NCI-H2029 treated with DMSO at 0.1 percent for 48 hours (cell line): ENCODE data around the gene SLC26A6.

ENCODE experiments used
- DNase-seq: peaks from one replicate; lab custom pipeline; 2025; lab: John Stamatoyannopoulos, UW

Gene SLC26A6

DNA sequence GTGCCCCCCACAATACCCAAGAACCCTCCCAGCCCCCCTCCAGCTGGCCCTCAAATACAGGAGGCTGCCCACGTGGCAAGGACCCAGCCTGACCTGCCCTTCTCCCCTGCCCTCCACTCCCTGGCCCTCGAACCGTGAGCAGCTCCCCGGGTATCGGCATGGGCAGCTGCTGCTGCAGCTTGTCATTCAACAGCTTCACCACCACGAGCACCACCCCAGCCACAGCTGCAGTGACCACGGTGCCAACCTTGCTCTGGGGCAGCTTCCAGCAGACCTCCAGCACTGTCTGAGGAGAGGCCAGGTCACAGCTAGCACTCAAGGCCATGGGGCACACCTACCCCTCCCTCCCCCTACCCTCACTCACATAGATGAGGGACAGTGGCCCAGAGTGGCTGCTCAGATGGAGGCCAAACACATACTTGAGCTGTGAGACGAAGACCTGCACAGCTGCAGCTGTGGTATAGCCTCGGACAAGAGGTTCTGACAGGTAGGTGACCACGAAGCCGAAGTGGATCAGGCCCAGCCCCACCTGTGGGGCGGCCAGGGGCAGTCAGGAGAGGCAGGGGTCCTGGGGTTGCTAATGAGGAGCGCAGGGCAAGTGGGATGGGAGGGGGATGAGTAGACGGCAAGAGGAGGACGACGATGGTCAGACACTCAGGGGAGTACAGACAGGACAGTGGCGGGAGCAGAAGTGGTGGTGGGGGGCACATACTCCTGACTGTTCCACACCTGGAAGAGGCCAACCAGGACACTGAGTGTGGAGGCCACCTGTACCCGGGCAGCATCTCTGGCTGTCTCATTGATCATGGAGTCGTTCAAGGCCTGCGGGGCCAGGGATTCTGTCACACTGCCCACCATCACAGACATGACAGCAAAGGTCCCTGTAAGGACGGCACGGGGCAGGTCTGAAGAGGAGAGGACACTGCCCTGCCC is 3.5 kb downstream of the SLC26A6 start:
- no peak for DNase-seq

- no peak for DNase-seq
Measured at GRCh38 chr3:48630833-48631232, 4.4 kb downstream of the SLC26A6 start.

DNA sequence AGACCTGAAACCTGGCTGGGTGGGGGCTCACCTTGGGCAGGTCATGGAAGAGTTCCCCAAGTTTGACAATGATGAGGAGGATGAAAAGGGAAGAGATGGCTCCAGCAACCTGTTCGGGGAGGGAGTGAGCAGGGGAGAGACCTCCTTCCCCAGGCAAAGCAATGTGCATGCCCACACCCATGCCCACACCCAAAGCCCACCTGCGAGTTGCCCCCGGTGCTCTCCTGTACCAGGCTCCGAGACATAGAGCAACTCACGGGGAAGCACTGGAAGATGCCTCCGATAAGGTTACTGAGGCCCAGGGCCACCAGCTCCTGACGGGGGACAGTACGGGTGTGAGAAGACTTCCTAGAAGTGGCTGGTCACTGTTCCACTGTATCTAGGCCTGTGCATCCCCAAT is 4.9 kb downstream of the SLC26A6 start:
- no peak for DNase-seq

GRCh38 chr3:48629894-48630293 is 5.4 kb downstream of the SLC26A6 start:
- DNase-seq: no peak

- DNase-seq: no peak
Measured at GRCh38 chr3:48628277-48629017, 6.8 kb downstream of the SLC26A6 start.

DNA sequence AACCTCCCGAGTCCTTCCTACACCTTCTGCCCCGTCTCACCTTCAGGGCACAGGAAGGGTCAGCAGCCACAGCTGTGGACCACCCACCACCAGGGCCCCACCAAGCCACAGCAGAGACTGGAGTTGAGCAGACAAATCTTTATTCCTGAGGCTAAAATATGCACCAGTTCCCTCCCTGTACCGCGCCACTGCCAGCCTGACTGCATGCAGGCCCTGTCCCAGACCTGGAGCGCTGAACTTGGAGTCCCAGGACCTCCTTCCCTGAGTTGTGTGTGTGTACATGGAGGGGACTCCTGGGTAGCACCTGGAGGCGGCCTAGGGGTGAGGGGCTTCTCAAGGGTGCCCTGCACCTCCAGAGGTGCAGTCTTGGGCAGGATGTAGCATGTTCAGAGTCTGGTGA is 9.7 kb downstream of the SLC26A6 start:
- DNase-seq: no peak

GRCh38 chr3:48624767-48625166 is 10.5 kb downstream of the SLC26A6 start:
- DNase-seq: no peak

GRCh38 chr3:48623851-48624547 is 11.3 kb downstream of the SLC26A6 start:
- DNase-seq: peak; percentile 81

- DNase-seq: no peak
Measured at GRCh38 chr3:48621461-48621869, 13.8 kb downstream of the SLC26A6 start, which contains the start of gene TMEM89. Gene TMEM89, minus strand, starts transcription at chr3:48621769. Its CDS starts 13 bp downstream, at chr3:48621756.

GRCh38 chr3:48619541-48620524 is 15.4 kb downstream of the SLC26A6 start:
- no peak for DNase-seq

- no peak for DNase-seq
Measured at GRCh38 chr3:48617559-48617958, 17.7 kb downstream of the SLC26A6 start.

GRCh38 chr3:48614044-48614443 is 21.2 kb downstream of the SLC26A6 start:
- no peak for DNase-seq

DNA sequence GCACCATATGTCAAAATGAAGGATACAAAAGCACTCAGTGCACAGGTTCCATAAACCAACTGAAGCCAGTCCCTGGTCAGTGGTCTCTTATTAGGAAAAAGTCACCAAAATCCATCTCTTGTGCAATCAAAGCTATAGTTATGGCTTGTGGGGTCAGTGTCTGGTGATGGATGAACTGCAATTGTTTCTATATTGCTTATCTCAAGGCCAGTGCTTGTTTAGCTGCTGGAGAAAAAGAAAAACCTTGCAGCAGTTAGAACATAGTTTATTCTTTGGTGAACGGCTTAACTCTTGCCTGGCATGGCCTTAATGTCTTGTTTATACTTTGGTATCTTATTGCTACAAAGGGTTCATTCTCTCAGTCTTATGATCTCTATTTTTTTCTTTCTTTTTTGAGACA is 23.0 kb downstream of the SLC26A6 start:
- DNase-seq: no peak

DNA sequence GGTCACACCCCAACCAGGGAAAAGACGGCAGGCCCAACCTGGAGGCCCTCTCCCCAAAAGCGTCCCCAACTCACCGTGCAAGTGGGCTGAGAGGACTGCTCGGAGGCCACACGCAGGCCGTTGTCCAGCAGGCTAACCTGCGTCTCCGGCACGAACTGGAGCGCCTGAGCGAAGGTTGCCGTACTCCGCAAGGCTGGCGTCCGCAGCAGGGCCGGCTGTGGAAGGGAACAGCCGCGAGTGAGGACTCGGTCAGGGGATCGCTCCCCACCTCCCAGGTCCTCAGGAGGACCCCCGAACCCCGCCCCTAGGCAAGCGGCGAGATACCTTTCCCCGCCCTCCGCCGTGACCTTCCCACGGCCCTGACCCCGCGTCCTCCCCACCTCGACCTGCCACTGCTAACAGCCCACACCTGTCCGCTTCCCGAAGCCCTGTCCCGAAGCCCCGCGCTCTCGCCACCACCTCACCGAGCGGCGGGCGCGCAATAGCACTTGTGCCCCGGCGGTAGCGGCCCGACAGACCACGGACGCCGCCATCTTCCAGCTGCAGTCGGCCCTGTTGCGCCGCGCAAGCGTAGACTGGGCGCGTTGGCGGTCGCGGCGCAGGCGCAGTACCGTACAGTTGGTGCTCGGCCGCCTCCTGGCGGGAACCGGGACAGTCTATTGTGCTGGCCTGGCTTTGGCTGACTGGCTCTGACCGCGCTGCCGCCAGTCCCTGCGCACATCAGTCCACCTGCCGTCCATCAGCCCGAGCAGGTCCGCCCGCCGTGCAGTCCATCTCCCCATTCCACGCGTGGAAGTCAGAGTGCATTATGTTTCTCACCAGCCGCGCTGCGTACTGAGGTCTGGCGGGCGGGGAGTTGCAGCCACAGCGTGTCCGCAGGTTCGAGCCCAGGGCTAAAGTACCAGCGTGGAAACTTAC is 25.9 kb downstream of the SLC26A6 start, which contains the start of gene UQCRC1:
Gene UQCRC1, minus strand, starts transcription at position 559 of the 918 bp plus-strand sequence. Its CDS starts 26 bp downstream, at position 533.
- peak; percentile 70 for DNase-seq

DNA sequence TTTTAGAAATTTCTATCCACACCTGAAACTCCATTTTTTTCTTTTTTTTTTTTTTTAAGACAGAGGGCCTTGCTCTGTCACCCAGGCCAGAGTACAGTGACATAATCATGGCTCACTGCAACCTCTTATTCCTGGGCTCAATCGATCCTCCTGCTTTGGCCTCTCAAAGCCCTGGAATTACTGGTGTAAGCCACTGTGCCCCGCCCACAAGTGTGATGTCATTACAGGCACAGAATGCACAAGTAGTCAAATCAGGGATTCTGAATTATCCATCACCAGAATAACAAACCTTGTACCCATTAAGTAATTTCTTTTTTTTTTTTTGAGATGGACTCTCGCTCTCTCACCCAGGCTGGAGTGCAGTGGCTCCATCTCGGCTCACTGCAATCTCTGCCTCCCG is 27.7 kb downstream of the SLC26A6 start:
- DNase-seq: no peak

DNA sequence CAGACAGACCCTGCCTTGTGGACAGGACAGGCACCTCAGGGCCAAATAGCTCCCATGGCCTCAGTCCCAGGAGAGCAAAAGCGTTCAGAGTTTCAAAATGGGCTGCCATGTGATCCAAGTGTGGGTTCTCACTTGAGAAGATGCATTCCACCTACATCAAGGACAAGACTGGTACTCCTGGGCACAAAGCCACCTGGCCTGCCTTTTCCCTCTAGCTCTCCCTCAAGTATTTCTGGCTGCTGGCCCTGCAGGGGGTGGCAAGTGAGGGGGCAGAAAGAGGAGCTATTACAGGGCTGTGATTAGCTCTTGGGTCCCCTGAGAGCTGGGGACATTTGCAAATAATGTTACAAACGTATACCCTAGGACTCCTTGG is 33.7 kb downstream of the SLC26A6 start:
- no peak for DNase-seq

- no peak for DNase-seq
Measured at GRCh38 chr3:48600711-48601621, 34.3 kb downstream of the SLC26A6 start.

- DNase-seq: no peak
Measured at GRCh38 chr3:48599509-48600285, 35.6 kb downstream of the SLC26A6 start.
